WTC11 (cell line): ENCODE measurements around the gene WDR27. TPM values are rescaled to one million over a fixed set of nuclear protein-coding genes. Genes with fewer than 3 reads are reported as not detected.

Experiments
- ATAC-seq: fragments of 200-7000 bp; cut with Tn5 transposase; 2 replicates; pipeline ENCODE4 v1.10.0; 2021; ENCODE audit warnings: mild to moderate bottlenecking, moderate library complexity
- CTCF ChIA-PET: fragments of 300-600 bp; sonication (Branson Sonifier 250); formaldehyde crosslinking; loops from one replicate; lab custom pipeline; 2021; ENCODE audit warnings: antibody characterized with exemption; lab: Charles Lee
- POLR2A ChIA-PET: fragments of 350-600 bp; sonication (Branson Sonifier 250); formaldehyde crosslinking; loops from one replicate; lab custom pipeline; 2021; ENCODE audit warnings: antibody characterized with exemption; lab: Charles Lee
- DNase-seq: peaks from one replicate; pipeline ENCODE4 v3.0.0; 2021; ENCODE audit warnings: low spot score
- H3K27ac Mint-ChIP-seq: 2 replicates; pipeline ENCODE4 v1.8.0; 2021; ENCODE audit warnings: mixed read lengths
- H3K27me3 Mint-ChIP-seq: 2 replicates; pipeline ENCODE4 v1.8.0; 2021; ENCODE audit warnings: low read depth, mild to moderate bottlenecking, moderate library complexity, mixed read lengths
- H3K36me3 Mint-ChIP-seq: 2 replicates; pipeline ENCODE4 v1.8.0; 2021; ENCODE audit warnings: mixed read lengths
- H3K4me1 Mint-ChIP-seq: 2 replicates; pipeline ENCODE4 v1.8.0; 2022; ENCODE audit warnings: mixed read lengths
- H3K4me3 Mint-ChIP-seq: 2 replicates; pipeline ENCODE4 v1.8.0; 2021; ENCODE audit warnings: mild to moderate bottlenecking, moderate library complexity, mixed read lengths
- H3K9me3 Mint-ChIP-seq: 2 replicates; pipeline ENCODE4 v1.8.0; 2021; ENCODE audit warnings: mixed read lengths
- CREB1 ChIP-seq: sonication (generic); formaldehyde crosslinking; IDR thresholded peaks from 2 replicates; pipeline ENCODE4 v1.8.0; 2023; ENCODE audit warnings: mild to moderate bottlenecking, missing genetic modification reagents
- ELF4 ChIP-seq: sonication (generic); formaldehyde crosslinking; IDR thresholded peaks from 2 replicates; pipeline ENCODE4 v1.8.1; 2022; ENCODE audit warnings: low read depth, mild to moderate bottlenecking, moderate library complexity, missing genetic modification reagents
- ERG ChIP-seq: fragments of 250-450 bp; sonication (Bioruptor Pico); IDR thresholded peaks from 2 replicates; pipeline ENCODE4 v1.8.0; 2021; ENCODE audit warnings: mild to moderate bottlenecking
- FOXP1 ChIP-seq: sonication (generic); formaldehyde crosslinking; IDR thresholded peaks from 2 replicates; pipeline ENCODE4 v1.8.0; 2022; ENCODE audit warnings: missing genetic modification reagents, mild to moderate bottlenecking, moderate library complexity, borderline replicate concordance
- GABPB1 ChIP-seq: sonication (generic); formaldehyde crosslinking; IDR thresholded peaks from 2 replicates; pipeline ENCODE4 v1.8.1; 2023; ENCODE audit warnings: mild to moderate bottlenecking, missing genetic modification reagents
- GRHL2 ChIP-seq: fragments of 250-450 bp; sonication (Bioruptor Pico); IDR thresholded peaks from 2 replicates; pipeline ENCODE4 v1.8.0; 2022; ENCODE audit warnings: mild to moderate bottlenecking, moderate library complexity; ENCODE audit not compliant: insufficient replicate concordance, severe bottlenecking
- HMGXB4 ChIP-seq: sonication (generic); formaldehyde crosslinking; IDR thresholded peaks from 2 replicates; pipeline ENCODE4 v1.8.1; 2023; ENCODE audit warnings: mild to moderate bottlenecking, moderate library complexity, missing genetic modification reagents
- IRF2 ChIP-seq: sonication (generic); formaldehyde crosslinking; IDR thresholded peaks from 2 replicates; pipeline ENCODE4 v1.8.0; 2022; ENCODE audit warnings: low read depth, missing genetic modification reagents, borderline replicate concordance
- MXD4 ChIP-seq: fragments of 250-450 bp; sonication (Bioruptor Pico); IDR thresholded peaks from 2 replicates; pipeline ENCODE4 v1.8.0; 2021; ENCODE audit warnings: mild to moderate bottlenecking, moderate library complexity, borderline replicate concordance
- MYBL2 ChIP-seq: sonication (generic); formaldehyde crosslinking; IDR thresholded peaks from 2 replicates; pipeline ENCODE4 v1.8.1; 2023; ENCODE audit warnings: mild to moderate bottlenecking, moderate library complexity, missing genetic modification reagents
- TCF7 ChIP-seq: sonication (generic); formaldehyde crosslinking; IDR thresholded peaks from 2 replicates; pipeline ENCODE4 v1.8.0; 2022; ENCODE audit warnings: mild to moderate bottlenecking, low read depth, missing genetic modification reagents, moderate library complexity
- TEAD1 ChIP-seq: sonication (generic); formaldehyde crosslinking; IDR thresholded peaks from 2 replicates; pipeline ENCODE4 v1.8.0; 2022; ENCODE audit warnings: mild to moderate bottlenecking, missing genetic modification reagents
- ZNF138 ChIP-seq: sonication (generic); formaldehyde crosslinking; conservative IDR thresholded peaks from 2 replicates; pipeline ENCODE4 v1.8.1; 2022; ENCODE audit warnings: mild to moderate bottlenecking, moderate library complexity, missing genetic modification reagents
- ZNF263 ChIP-seq: sonication (generic); formaldehyde crosslinking; IDR thresholded peaks from 2 replicates; pipeline ENCODE4 v1.8.1; 2022; ENCODE audit warnings: low read depth, mild to moderate bottlenecking, moderate library complexity, missing genetic modification reagents
- total RNA-seq: library from RNA; stranded (reverse); gene quantifications from 3 replicates; pipeline ENCODE4 v1.2.3, GENCODE V29; 2021
- TF ChIP-seq, protein P1 (sequence below): sonication (generic); formaldehyde crosslinking; conservative IDR thresholded peaks from 2 replicates; pipeline ENCODE4 v1.8.1; 2023; ENCODE audit warnings: mild to moderate bottlenecking, low read depth, missing genetic modification reagents, moderate library complexity
- TF ChIP-seq, protein P2 (sequence below): fragments of 250-450 bp; sonication (Bioruptor Pico); conservative IDR thresholded peaks from 2 replicates; pipeline ENCODE4 v1.9.0; 2021; ENCODE audit warnings: mild to moderate bottlenecking
- TF ChIP-seq, protein P3 (sequence below): sonication (generic); formaldehyde crosslinking; IDR thresholded peaks from 2 replicates; pipeline ENCODE4 v1.8.0; 2023; ENCODE audit warnings: missing genetic modification reagents, mild to moderate bottlenecking, borderline replicate concordance

Gene WDR27
- total RNA-seq, 1 experiment from 2014 or later = 126 TPM

DNA sequence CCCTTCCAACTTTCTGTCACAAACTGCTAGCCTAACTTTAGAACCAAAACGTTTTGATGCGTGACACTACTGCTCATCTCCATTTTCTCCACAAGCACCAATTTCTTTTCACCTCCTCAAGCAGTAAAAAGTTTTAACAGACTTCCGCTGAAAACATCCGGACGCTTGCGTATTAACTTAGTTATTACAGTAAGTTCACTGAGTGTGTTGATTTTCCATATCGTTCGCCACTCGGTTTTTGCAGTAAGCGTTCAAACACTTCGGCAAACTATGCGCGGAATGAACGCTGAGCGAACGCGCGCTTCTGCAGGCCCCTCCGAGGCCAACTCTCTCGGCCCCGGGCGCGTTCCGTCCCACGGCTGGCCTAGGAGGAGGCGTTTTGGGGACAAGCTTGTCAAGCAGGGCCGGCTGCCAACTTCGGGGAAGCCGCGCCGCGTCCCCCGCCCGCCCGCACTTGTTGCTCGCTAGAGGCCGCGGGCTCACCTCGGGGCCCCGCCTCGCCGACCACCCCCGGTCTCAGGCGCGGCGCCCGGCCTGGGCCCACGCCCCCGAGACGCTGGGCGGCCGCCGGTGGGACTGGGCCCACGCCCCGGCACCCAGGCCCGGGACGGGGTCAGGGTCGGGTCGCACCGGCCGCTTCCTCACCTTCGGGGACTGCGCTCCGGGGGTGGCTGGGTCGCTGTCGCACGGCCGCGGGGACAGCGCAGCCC lies 21.5 kb upstream of the WDR27 start:
- H3K9me3 Mint-ChIP-seq = no peaks in the 10 kb centered on the region
- ChIA-PET POLR2A (interaction anchor here (0.8 to 2.4 kb wide), 2 partner anchors 22 to 28 kb away, joined by 3 to 14 read pairs; partner anchors contain the start of genes C6orf120, DYNLT2, ERMARD and WDR27), CTCF (interaction anchor here (1.4 kb wide), 1 partner anchor 22 kb away, joined by 4 read pairs; the partner anchor contains the start of genes C6orf120 and WDR27)

More for the DNA sequence above, 21.5 kb upstream of the WDR27 start:
- DNase-seq = peak; percentile 57
- Mint-ChIP-seq H3K36me3 (no peaks in the 10 kb centered on the region), H3K4me3 (peak overlapping the region; percentile 93), H3K4me1 (peaks cover 40% of the 10 kb centered on the region), H3K27ac (peak overlapping the region; percentile 63; the same call in 1 of the 2 replicates), H3K27me3 (peaks cover 8% of the 10 kb centered on the region)
- TF ChIP-seq ERG (CRISPR knock-in tag) (no peak), MYBL2 (CRISPR knock-in tag) (no peak), IRF2 (CRISPR knock-in tag) (no peak), FOXP1 (CRISPR knock-in tag) (peak; percentile 43; the same call in 1 of the 2 replicates), ZNF138 (no peak), TCF7 (CRISPR knock-in tag) (no peak), CREB1 (CRISPR knock-in tag) (no peak), GRHL2 (CRISPR knock-in tag) (no peak), HMGXB4 (CRISPR knock-in tag) (peak; percentile 58; the same call in 1 of the 2 replicates), ZNF263 (CRISPR knock-in tag) (no peak), TEAD1 (CRISPR knock-in tag) (0 out of 2 replicates have a peak, but pooled peaks have one; percentile 10), GABPB1 (0 out of 2 replicates have a peak, but pooled peaks have one; percentile 22), MXD4 (CRISPR knock-in tag) (no peak), ELF4 (CRISPR knock-in tag) (0 out of 2 replicates have a peak, but pooled peaks have one; percentile 30)
- TF ChIP-seq, protein P1, sequence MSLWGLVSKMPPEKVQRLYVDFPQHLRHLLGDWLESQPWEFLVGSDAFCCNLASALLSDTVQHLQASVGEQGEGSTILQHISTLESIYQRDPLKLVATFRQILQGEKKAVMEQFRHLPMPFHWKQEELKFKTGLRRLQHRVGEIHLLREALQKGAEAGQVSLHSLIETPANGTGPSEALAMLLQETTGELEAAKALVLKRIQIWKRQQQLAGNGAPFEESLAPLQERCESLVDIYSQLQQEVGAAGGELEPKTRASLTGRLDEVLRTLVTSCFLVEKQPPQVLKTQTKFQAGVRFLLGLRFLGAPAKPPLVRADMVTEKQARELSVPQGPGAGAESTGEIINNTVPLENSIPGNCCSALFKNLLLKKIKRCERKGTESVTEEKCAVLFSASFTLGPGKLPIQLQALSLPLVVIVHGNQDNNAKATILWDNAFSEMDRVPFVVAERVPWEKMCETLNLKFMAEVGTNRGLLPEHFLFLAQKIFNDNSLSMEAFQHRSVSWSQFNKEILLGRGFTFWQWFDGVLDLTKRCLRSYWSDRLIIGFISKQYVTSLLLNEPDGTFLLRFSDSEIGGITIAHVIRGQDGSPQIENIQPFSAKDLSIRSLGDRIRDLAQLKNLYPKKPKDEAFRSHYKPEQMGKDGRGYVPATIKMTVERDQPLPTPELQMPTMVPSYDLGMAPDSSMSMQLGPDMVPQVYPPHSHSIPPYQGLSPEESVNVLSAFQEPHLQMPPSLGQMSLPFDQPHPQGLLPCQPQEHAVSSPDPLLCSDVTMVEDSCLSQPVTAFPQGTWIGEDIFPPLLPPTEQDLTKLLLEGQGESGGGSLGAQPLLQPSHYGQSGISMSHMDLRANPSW = no peak
- TF ChIP-seq, protein P2, sequence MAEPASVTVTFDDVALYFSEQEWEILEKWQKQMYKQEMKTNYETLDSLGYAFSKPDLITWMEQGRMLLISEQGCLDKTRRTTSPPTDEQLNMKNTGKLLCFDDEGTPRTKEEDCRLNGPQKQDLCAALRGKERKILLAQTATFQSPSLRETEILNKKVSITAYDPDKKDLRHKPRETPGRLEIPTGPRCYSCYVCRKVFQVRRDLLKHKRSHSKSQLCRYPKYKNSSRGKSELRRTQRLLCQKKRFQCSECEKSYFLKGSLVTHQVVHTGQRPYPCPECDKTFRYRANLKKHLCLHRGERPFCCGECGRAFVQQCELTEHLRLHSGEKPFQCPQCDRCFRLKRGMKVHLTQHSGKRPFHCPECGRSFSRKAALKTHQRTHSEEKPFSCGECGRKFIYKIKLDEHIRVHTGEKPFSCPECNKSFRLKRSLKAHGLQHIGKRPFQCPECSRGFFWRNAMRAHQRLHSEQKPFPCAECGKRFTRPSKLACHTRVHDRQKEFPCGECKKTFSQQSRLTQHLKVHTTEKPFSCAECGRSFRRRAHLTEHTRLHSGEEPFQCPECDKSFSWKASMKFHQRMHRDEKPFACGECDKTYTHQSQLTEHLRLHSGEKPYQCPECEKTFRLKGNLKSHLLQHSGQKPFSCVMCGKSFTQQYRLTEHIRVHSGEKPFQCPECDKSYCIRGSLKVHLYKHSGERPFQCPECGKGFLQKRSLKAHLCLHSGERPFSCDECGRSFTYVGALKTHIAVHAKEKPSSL (CRISPR knock-in tag) = no peak
- TF ChIP-seq, protein P3, sequence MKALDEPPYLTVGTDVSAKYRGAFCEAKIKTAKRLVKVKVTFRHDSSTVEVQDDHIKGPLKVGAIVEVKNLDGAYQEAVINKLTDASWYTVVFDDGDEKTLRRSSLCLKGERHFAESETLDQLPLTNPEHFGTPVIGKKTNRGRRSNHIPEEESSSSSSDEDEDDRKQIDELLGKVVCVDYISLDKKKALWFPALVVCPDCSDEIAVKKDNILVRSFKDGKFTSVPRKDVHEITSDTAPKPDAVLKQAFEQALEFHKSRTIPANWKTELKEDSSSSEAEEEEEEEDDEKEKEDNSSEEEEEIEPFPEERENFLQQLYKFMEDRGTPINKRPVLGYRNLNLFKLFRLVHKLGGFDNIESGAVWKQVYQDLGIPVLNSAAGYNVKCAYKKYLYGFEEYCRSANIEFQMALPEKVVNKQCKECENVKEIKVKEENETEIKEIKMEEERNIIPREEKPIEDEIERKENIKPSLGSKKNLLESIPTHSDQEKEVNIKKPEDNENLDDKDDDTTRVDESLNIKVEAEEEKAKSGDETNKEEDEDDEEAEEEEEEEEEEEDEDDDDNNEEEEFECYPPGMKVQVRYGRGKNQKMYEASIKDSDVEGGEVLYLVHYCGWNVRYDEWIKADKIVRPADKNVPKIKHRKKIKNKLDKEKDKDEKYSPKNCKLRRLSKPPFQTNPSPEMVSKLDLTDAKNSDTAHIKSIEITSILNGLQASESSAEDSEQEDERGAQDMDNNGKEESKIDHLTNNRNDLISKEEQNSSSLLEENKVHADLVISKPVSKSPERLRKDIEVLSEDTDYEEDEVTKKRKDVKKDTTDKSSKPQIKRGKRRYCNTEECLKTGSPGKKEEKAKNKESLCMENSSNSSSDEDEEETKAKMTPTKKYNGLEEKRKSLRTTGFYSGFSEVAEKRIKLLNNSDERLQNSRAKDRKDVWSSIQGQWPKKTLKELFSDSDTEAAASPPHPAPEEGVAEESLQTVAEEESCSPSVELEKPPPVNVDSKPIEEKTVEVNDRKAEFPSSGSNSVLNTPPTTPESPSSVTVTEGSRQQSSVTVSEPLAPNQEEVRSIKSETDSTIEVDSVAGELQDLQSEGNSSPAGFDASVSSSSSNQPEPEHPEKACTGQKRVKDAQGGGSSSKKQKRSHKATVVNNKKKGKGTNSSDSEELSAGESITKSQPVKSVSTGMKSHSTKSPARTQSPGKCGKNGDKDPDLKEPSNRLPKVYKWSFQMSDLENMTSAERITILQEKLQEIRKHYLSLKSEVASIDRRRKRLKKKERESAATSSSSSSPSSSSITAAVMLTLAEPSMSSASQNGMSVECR (CRISPR knock-in tag) = 0 out of 2 replicates have a peak, but pooled peaks have one; percentile 37
- peak; percentile 9 for ATAC-seq
